HCT116 (cell line): ENCODE data around the gene RHOBTB1. TPM values are rescaled to one million over a fixed set of nuclear protein-coding genes. Genes with fewer than 3 reads are reported as not detected.

Source experiments
- ATAC-seq: fragments of 200-7000 bp; cut with Tn5 transposase; 2 replicates; pipeline ENCODE4 v1.9.1; 2020; ENCODE audit warnings: mild to moderate bottlenecking, moderate library complexity
- BruUV-seq: library from RNA; stranded (reverse); fragments of 400-500 nt; replicated peaks from 2 replicates; lab custom pipeline; 2021; lab: Mats Ljungman, UMichigan
- CTCF ChIA-PET: fragments of 300-600 bp; sonication (Branson Sonifier 250); formaldehyde crosslinking; loops from one replicate; lab custom pipeline; 2021; ENCODE audit warnings: antibody characterized with exemption; lab: Charles Lee
- POLR2A ChIA-PET: fragments of 300-600, 350-600 bp; sonication (Branson Sonifier 250); formaldehyde crosslinking; loops from one replicate; lab custom pipeline; 2021; ENCODE audit warnings: antibody characterized with exemption; lab: Charles Lee
- RAD21 ChIA-PET, 2 experiments: fragments of 300-600 bp; sonication (Branson Sonifier 250); formaldehyde crosslinking; loops; one replicate each; lab custom pipeline; 2023; ENCODE audit warnings: low total read pairs in 2 of 2; ENCODE audit not compliant: uncharacterized antibody in 2 of 2, unreplicated experiment in 2 of 2, low non-redundant PET in 1 of 2; lab: Charles Lee
- DNase-seq: peaks from one replicate; pipeline ENCODE4 v3.0.0-alpha.2; 2010; ENCODE audit warnings: low read depth, low spot score
- H2AFZ ChIP-seq: fragments of 200-600 bp; shearing (Covaris generic), sonication (generic); 2 replicates; pipeline ENCODE4 v1.6.1; 2017; ENCODE audit warnings: low read depth, mixed run types, mixed read lengths, antibody characterized with exemption, low read length; ENCODE audit not compliant: poor library complexity, severe bottlenecking
- H3K27ac ChIP-seq: 2 replicates; pipeline ENCODE4 v1.5.1; 2012; ENCODE audit warnings: low read depth, low read length
- H3K27me3 ChIP-seq: fragments of 200-600 bp; sonication (generic); 2 replicates; pipeline ENCODE4 v1.6.1; 2016; ENCODE audit warnings: mixed run types, low read length, mixed read lengths; ENCODE audit not compliant: insufficient read depth
- H3K36me3 ChIP-seq, 2 experiments: fragments of 200-500 bp in 1 of 2; fragments of 200-600 bp in 1 of 2; sonication (Bioruptor generic) in 1 of 2; sonication (generic) in 1 of 2; 2 replicates each; pipeline versions ENCODE4 v1.5.1 to v1.6.1; 2014 to 2016; ENCODE audit warnings: low read length in 2 of 2, inconsistent platforms in 1 of 2, mixed read lengths in 1 of 2, mixed run types in 1 of 2; ENCODE audit not compliant: insufficient read depth in 2 of 2, control insufficient read depth in 1 of 2
- H3K4me1 ChIP-seq, 2 experiments: fragments of 200-600 bp in 1 of 2; sonication (generic) in 1 of 2; 2 replicates each; pipeline versions ENCODE4 v1.5.1 to v1.6.1; 2012 to 2017; ENCODE audit warnings: low read length in 2 of 2, inconsistent platforms in 1 of 2, mild to moderate bottlenecking in 1 of 2, mixed read lengths in 1 of 2, mixed run types in 1 of 2, moderate library complexity in 1 of 2; ENCODE audit not compliant: insufficient read depth in 2 of 2, control insufficient read depth in 1 of 2
- H3K4me2 ChIP-seq: fragments of 200-600 bp; sonication (generic); 2 replicates; pipeline ENCODE4 v1.6.1; 2017; ENCODE audit warnings: mixed run types, low read length, mixed read lengths
- H3K4me3 ChIP-seq, 2 experiments: fragments of 200-600 bp in 1 of 2; sonication (generic) in 1 of 2; replicated peaks in 1 of 2; 2 replicates each; pipeline ENCODE4 v1.5.1; 2011 to 2016; ENCODE audit warnings: low read length in 2 of 2, control low read depth in 1 of 2, low read depth in 1 of 2, mild to moderate bottlenecking in 1 of 2, mixed read lengths in 1 of 2, mixed run types in 1 of 2
- H3K79me2 ChIP-seq: fragments of 200-600 bp; sonication (generic); 2 replicates; pipeline ENCODE4 v1.6.1; 2017; ENCODE audit warnings: mild to moderate bottlenecking, mixed run types, low read length, moderate library complexity, mixed read lengths; ENCODE audit not compliant: insufficient read depth
- H3K9ac ChIP-seq: fragments of 200-600 bp; sonication (generic); 2 replicates; pipeline ENCODE4 v1.6.1; 2016; ENCODE audit warnings: low read length, mixed read lengths
- H3K9me2 ChIP-seq: fragments of 200-600 bp; sonication (generic), shearing (Covaris generic); 2 replicates; pipeline ENCODE4 v1.6.1; 2017; ENCODE audit warnings: mixed run types, mild to moderate bottlenecking, moderate library complexity; ENCODE audit not compliant: insufficient read depth
- H3K9me3 ChIP-seq, 2 experiments: fragments of 200-500 bp in 1 of 2; fragments of 200-600 bp in 1 of 2; sonication (Bioruptor generic) in 1 of 2; sonication (generic) in 1 of 2; 2 replicates each; pipeline ENCODE4 v1.6.1; 2014 to 2017; ENCODE audit warnings: low read length in 2 of 2, mixed read lengths in 2 of 2, inconsistent platforms in 1 of 2, low read depth in 1 of 2, mild to moderate bottlenecking in 1 of 2, mixed run types in 1 of 2, moderate library complexity in 1 of 2; ENCODE audit not compliant: control insufficient read depth in 1 of 2, insufficient read depth in 1 of 2
- H4K20me1 ChIP-seq: fragments of 200-600 bp; sonication (generic), shearing (Covaris generic); 2 replicates; pipeline ENCODE4 v1.6.1; 2017; ENCODE audit warnings: mixed run types, mild to moderate bottlenecking, moderate library complexity; ENCODE audit not compliant: insufficient read depth
- CBX3 ChIP-seq: IDR thresholded peaks from 2 replicates; pipeline ENCODE4 v1.6.1; 2012; ENCODE audit warnings: low read depth
- CEBPB ChIP-seq: IDR thresholded peaks from 2 replicates; pipeline ENCODE4 v1.6.1; 2012; ENCODE audit warnings: low read depth
- EZH2phosphoT487 ChIP-seq: fragments of 200-600 bp; IDR thresholded peaks from 2 replicates; pipeline ENCODE4 v1.6.1; 2018; ENCODE audit warnings: antibody characterized with exemption, borderline replicate concordance
- FOSL1 ChIP-seq: IDR thresholded peaks from 2 replicates; pipeline ENCODE4 v1.6.1; 2012; ENCODE audit warnings: low read depth
- POLR2A ChIP-seq: IDR thresholded peaks from 2 replicates; pipeline ENCODE4 v1.7.0; 2011; ENCODE audit warnings: borderline replicate concordance; ENCODE audit not compliant: insufficient read depth, insufficient read length; ENCODE audit errors: extremely low read depth
- RAD21 ChIP-seq: IDR thresholded peaks from 2 replicates; pipeline ENCODE4 v1.6.1; 2012; ENCODE audit warnings: low read depth, mild to moderate bottlenecking
- SIN3A ChIP-seq: IDR thresholded peaks from 2 replicates; pipeline ENCODE4 v1.6.1; 2012; ENCODE audit warnings: low read depth
- SRF ChIP-seq: IDR thresholded peaks from 2 replicates; pipeline ENCODE4 v1.6.1; 2012; ENCODE audit warnings: low read depth
- YY1 ChIP-seq: IDR thresholded peaks from 2 replicates; pipeline ENCODE4 v1.6.1; 2011; ENCODE audit warnings: low read length, low read depth, moderate library complexity, mild to moderate bottlenecking; ENCODE audit not compliant: insufficient replicate concordance; ENCODE audit errors: extremely low read depth
- ZFX ChIP-seq: fragments of 450-650 bp; IDR thresholded peaks from 2 replicates; pipeline ENCODE4 v1.6.1; 2017
- intact Hi-C: fragments of 100-400 bp; cut with micrococcal nuclease; formaldehyde crosslinking; loops from 2 replicates; pipeline ENCODE4 v1.10.0; 2022
- total RNA-seq: library from RNA; stranded (reverse); gene quantifications from one replicate; pipeline ENCODE4 v1.2.1, GENCODE V29; 2021; ENCODE audit not compliant: unreplicated experiment
- TF ChIP-seq, protein P1 (sequence below): IDR thresholded peaks from 2 replicates; pipeline ENCODE4 v1.6.1; 2012
- TF ChIP-seq, protein P2 (sequence below): IDR thresholded peaks from 2 replicates; pipeline ENCODE4 v1.6.1; 2011; ENCODE audit warnings: mild to moderate bottlenecking, low read length, moderate library complexity; ENCODE audit not compliant: insufficient replicate concordance; ENCODE audit errors: extremely low read depth

Gene RHOBTB1
- total RNA-seq, 1 experiment from 2014 or later = 1.6 TPM

DNA sequence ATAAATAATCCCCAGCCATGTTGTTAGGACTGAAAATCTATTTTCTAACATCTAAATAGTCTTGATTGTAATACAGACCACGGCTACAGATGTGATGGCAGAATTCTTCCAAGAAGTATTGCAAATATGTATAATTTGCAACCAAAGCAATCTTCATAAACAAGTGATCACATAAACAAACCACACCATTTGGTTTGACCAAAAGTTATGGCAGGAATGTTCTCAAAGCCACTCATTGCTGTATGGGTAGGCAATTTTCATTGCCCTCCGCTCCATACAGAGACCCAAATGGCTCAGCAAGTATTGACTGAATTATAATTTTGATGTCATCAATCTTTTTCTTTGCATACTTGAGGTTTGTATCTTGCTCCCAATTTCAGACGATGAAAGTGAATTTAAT lies 19.0 kb upstream of the RHOBTB1 start:
- no peak for ATAC-seq

More for the DNA sequence above, 19.0 kb upstream of the RHOBTB1 start:
- Histone ChIP-seq H3K9ac (no peak overlapping the region), H3K4me2 (no peak overlapping the region), H3K27me3 (no peaks in the 10 kb centered on the region), H3K79me2 (no peaks in the 10 kb centered on the region), H3K4me1 (peaks cover 0 to 21% of the 10 kb centered on the region in 2 experiments; a peak in 3 of 4 replicates), H2AFZ (no peak overlapping the region), H3K9me2 (no peaks in the 10 kb centered on the region), H3K9me3 (no peaks in the 10 kb centered on the region), H4K20me1 (no peaks in the 10 kb centered on the region), H3K27ac (no peak overlapping the region), H3K4me3 (no peak overlapping the region), H3K36me3 (no peaks in the 10 kb centered on the region)
- no peak for DNase-seq
- RAD21 ChIA-PET = no interaction called here
- TF ChIP-seq, protein P1, sequence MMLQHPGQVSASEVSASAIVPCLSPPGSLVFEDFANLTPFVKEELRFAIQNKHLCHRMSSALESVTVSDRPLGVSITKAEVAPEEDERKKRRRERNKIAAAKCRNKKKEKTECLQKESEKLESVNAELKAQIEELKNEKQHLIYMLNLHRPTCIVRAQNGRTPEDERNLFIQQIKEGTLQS = no peak
- TF ChIP-seq CEBPB = no peak
- TF ChIP-seq SIN3A = no peak
- no peak for TF ChIP-seq EZH2phosphoT487
- no peak for TF ChIP-seq RAD21
- TF ChIP-seq CBX3 = no peak
- no peak for TF ChIP-seq POLR2A
- no peak for TF ChIP-seq ZFX
- TF ChIP-seq FOSL1 = no peak
- TF ChIP-seq YY1 = no peak
- TF ChIP-seq SRF = no peak
- TF ChIP-seq, protein P2, sequence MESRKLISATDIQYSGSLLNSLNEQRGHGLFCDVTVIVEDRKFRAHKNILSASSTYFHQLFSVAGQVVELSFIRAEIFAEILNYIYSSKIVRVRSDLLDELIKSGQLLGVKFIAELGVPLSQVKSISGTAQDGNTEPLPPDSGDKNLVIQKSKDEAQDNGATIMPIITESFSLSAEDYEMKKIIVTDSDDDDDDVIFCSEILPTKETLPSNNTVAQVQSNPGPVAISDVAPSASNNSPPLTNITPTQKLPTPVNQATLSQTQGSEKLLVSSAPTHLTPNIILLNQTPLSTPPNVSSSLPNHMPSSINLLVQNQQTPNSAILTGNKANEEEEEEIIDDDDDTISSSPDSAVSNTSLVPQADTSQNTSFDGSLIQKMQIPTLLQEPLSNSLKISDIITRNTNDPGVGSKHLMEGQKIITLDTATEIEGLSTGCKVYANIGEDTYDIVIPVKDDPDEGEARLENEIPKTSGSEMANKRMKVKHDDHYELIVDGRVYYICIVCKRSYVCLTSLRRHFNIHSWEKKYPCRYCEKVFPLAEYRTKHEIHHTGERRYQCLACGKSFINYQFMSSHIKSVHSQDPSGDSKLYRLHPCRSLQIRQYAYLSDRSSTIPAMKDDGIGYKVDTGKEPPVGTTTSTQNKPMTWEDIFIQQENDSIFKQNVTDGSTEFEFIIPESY = no peak
- no TSS peak for BruUV-seq
- POLR2A ChIA-PET = no interaction called here
- intact Hi-C loops = loop anchor here (10.0 kb wide), 1 partner anchor 528 kb away; no protein-coding TSS in a partner anchor
- CTCF ChIA-PET = no interaction called here
